Measurements from ENCODE around the gene PI4KA. TPM values are rescaled to one million over a fixed set of nuclear protein-coding genes. Genes with fewer than 3 reads are reported as not detected.

Gene PI4KA
- total RNA-seq = 10 to 100 TPM; 42.5 to 47.2 TPM

- 0% methylated on average over 12 to 84 of the region's 100 CpGs for WGBS, 2 donors
Measured at GRCh38 chr22:20858615-20859416, at the start of gene PI4KA, which contains the start of gene SNAP29. Gene PI4KA (minus strand): TSS chr22:20858811. CDS start chr22:20858725, 86 bp downstream. Gene SNAP29 (plus strand): TSS chr22:20859007. CDS start chr22:20859111, 104 bp downstream.

DNA sequence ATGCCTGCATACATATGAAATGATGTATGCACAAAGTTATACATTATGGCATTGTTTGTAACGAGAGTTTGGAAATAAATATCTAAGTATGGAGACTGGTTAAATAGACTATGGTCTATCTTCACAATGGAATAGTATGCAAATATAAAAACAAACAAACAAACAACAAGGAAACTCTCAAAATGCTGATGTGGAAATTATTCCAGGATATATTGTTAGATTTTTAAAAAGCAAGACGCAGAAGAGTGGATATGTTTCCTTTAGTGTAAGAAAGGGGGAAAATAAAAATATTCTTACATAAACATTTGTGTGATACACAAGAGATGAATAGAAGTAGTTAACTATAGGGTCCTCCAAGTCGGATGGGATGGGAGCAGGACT lies 47.8 kb upstream of the PI4KA start:
- Histone ChIP-seq H3K27me3 (no peaks in the 10 kb centered on the region), H3K36me3 (replicated peaks in 1 of 2; ENCODE audit: insufficient read depth in 1 of 2, low read depth in 2 of 2) (no peaks in the 10 kb centered on the region), H3K27ac (no peak overlapping the region), H3K4me1 (no peaks in the 10 kb centered on the region), H3K4me3 (no peak overlapping the region), H3K9me3 (no peaks in the 10 kb centered on the region)
- DNase-seq (no peak), ATAC-seq (no peak)
- intact Hi-C loops (cut with DNase I) = no loop called here
- 69 to 71% methylated on average over 3 of the region's 3 CpGs for WGBS, 2 donors
- no peak for TF ChIP-seq POLR2A (IDR thresholded peaks at IDR 0.05)
- TF ChIP-seq CTCF (IDR thresholded peaks at IDR 0.05) = no peak

More at GRCh38 chr22:20858615-20859416, at the start of gene PI4KA, which contains the start of gene SNAP29:
- H3K36me3 ChIP-seq (replicated peaks in 1 of 2; ENCODE audit: insufficient read depth in 1 of 2, low read depth in 2 of 2) = no peaks in the 10 kb centered on the region
- H3K4me1 ChIP-seq = peaks cover 24% of the 10 kb centered on the region
- peak; percentile 58 to 79 (median 74) for TF ChIP-seq POLR2A (IDR thresholded peaks at IDR 0.05)
- peak in 2 of 7 experiments; percentile 40 to 42 for TF ChIP-seq CTCF (IDR thresholded peaks at IDR 0.05)
- peak; percentile 99 to 100 (median 99) for DNase-seq
- peak; percentile 98 for ATAC-seq
- peak within 1 kb of the TSS; percentile 76 to 93 (median 84) for H3K27ac ChIP-seq
- peak within 1 kb of the TSS; percentile 68 to 78 for H3K4me3 ChIP-seq
- no peaks in the 10 kb centered on the region for H3K9me3 ChIP-seq
- intact Hi-C loops (cut with DNase I) = no loop called here
- no peaks in the 10 kb centered on the region for H3K27me3 ChIP-seq

GRCh38 chr22:20905415-20906386 lies 47.1 kb upstream of the PI4KA start:
- Histone ChIP-seq H3K36me3 (replicated peaks in 1 of 2; ENCODE audit: insufficient read depth in 1 of 2, low read depth in 2 of 2) (no peaks in the 10 kb centered on the region), H3K4me3 (no peak overlapping the region), H3K27me3 (no peaks in the 10 kb centered on the region), H3K4me1 (no peaks in the 10 kb centered on the region), H3K27ac (no peak overlapping the region), H3K9me3 (no peaks in the 10 kb centered on the region)
- intact Hi-C loops (cut with DNase I) = no loop called here
- DNase-seq (no peak), ATAC-seq (no peak)
- WGBS, 2 donors = 56 to 61% methylated on average over 4 of the region's 4 CpGs
- TF ChIP-seq POLR2A (IDR thresholded peaks at IDR 0.05) (no peak), CTCF (IDR thresholded peaks at IDR 0.05) (no peak)

DNA sequence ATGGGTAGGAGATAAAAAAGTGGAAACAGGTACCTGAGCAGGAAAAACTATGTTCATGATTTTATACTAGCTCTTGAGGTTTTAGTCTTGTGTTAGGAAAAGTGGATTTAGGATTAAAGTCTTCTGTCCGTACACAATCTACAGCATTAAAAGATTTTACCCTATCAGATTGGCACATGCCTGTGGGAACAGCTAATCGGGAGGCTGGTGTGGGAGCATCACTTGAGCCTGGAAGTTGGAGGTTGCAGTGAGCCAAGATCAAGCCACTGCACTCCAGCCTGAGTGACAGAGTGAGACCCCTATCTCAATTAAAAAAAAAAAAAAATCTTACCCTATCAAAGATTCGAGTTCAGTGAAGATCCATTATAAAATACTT lies 46.4 kb upstream of the PI4KA start:
- no peak for DNase-seq
- Histone ChIP-seq H3K36me3 (replicated peaks in 1 of 2; ENCODE audit: insufficient read depth in 1 of 2, low read depth in 2 of 2) (no peaks in the 10 kb centered on the region), H3K27ac (no peak overlapping the region), H3K4me1 (no peaks in the 10 kb centered on the region), H3K27me3 (no peaks in the 10 kb centered on the region), H3K4me3 (no peak overlapping the region), H3K9me3 (no peaks in the 10 kb centered on the region)
- no peak for TF ChIP-seq CTCF (IDR thresholded peaks at IDR 0.05)
- no peak for TF ChIP-seq POLR2A (IDR thresholded peaks at IDR 0.05)
- 45 to 59% methylated on average over 3 of the region's 3 CpGs for WGBS, 2 donors
- intact Hi-C loops (cut with DNase I) = no loop called here
- ATAC-seq = no peak

Measured in body of pancreas (tissue), 4 donors.